ENCODE data around the gene ELK3. TPM values are rescaled to one million over a fixed set of nuclear protein-coding genes. Genes with fewer than 3 reads are reported as not detected.

Gene ELK3
- total RNA-seq, 1 experiment from 2014 or later, result 9.4 TPM

- Mint-ChIP-seq H3K9me3 (no peaks in the 10 kb centered on the region), H3K4me1 (peaks cover 7 to 12% of the 10 kb centered on the region in 2 experiments), H3K36me3 (ENCODE audit: insufficient read depth in 1 of 3, low read depth in 3 of 3) (no peaks in the 10 kb centered on the region), H3K4me3 (no peak overlapping the region), H3K27ac (no peak overlapping the region), H3K27me3 (ENCODE audit: low read depth) (no peaks in the 10 kb centered on the region)
- H3K14ac ChIP-seq (ENCODE audit: insufficient read depth, low read length), result no peak overlapping the region
- H2BK120ac ChIP-seq (ENCODE audit: low read depth, low read length, poor library complexity, severe bottlenecking), result no peak overlapping the region
- no peak overlapping the region for H3K4me2 ChIP-seq (ENCODE audit: insufficient read depth, insufficient read length, low read length)
- no peak overlapping the region for H4K8ac ChIP-seq (replicated peaks; ENCODE audit: insufficient read length, low read depth, low read length)
- H3K27ac ChIP-seq (ENCODE audit: insufficient read length, low read depth, low read length), result no peak overlapping the region
- no peaks in the 10 kb centered on the region for H3K79me1 ChIP-seq (ENCODE audit: insufficient read depth, low read depth, low read length, poor library complexity, severe bottlenecking)
- H4K20me1 ChIP-seq (ENCODE audit: control insufficient read depth, insufficient read depth, insufficient read length), result no peaks in the 10 kb centered on the region
- H2BK15ac ChIP-seq (ENCODE audit: low read depth, low read length), result no peak overlapping the region
- no peak overlapping the region for H3K9ac ChIP-seq (ENCODE audit: extremely low read depth, insufficient read length, low read length)
- no CpG with 5 or more reads among the region's 7 CpGs for WGBS (ENCODE audit: extremely low coverage, insufficient read length, low lambda C conversion rate)
- no peak overlapping the region for H3K18ac ChIP-seq (ENCODE audit: insufficient read length, low read depth, low read length)
- no peak overlapping the region for H3T11ph ChIP-seq (ENCODE audit: low read length)
- H3K79me2 ChIP-seq (ENCODE audit: insufficient read depth, low read length), result no peaks in the 10 kb centered on the region
- H3K4ac ChIP-seq (ENCODE audit: low read depth, low read length), result no peak overlapping the region
- no peak overlapping the region for H4K5ac ChIP-seq (ENCODE audit: insufficient read length, low read depth, low read length)
- no peak overlapping the region for H2BK5ac ChIP-seq (ENCODE audit: insufficient read length, low read length)
- H3K23me2 ChIP-seq (ENCODE audit: insufficient read length, low read depth, low read length, poor library complexity, severe bottlenecking), result peaks cover 3% of the 10 kb centered on the region
- no peak overlapping the region for H2AFZ ChIP-seq (ENCODE audit: low read length)
- no peak for TF ChIP-seq CTCF (conservative IDR thresholded peaks at IDR 0.05)
- no peaks in the 10 kb centered on the region for H3K27me3 ChIP-seq (ENCODE audit: insufficient read depth, low read length)
- H2AK5ac ChIP-seq (ENCODE audit: insufficient read length, low read length), result no peak overlapping the region
- H3K9me3 ChIP-seq (ENCODE audit: control insufficient read depth, low read depth, low read length), result no peaks in the 10 kb centered on the region
- H3K56ac ChIP-seq (ENCODE audit: insufficient read length, low read depth, low read length), result no peak overlapping the region
- H3K23ac ChIP-seq (ENCODE audit: insufficient read length, low read depth, low read length), result no peak overlapping the region
- H3K4me1 ChIP-seq (ENCODE audit: insufficient read depth, low read length), result no peaks in the 10 kb centered on the region
- no peak for DNase-seq
- no peak overlapping the region for H4K91ac ChIP-seq (ENCODE audit: insufficient read length, low read depth, low read length)
- no peak overlapping the region for H2BK12ac ChIP-seq (ENCODE audit: insufficient read length, low read depth, low read length)
- no peak overlapping the region for H2BK20ac ChIP-seq (ENCODE audit: low read depth, low read length, poor library complexity, severe bottlenecking)
Observed at GRCh38 chr12:96237035-96237434, 42.9 kb downstream of the ELK3 start.

Data from H9 (cell line).